HG02678 (cell line): ENCODE measurements around the gene SEC22A.

Experiments used
- ATAC-seq: cut with Tn5 transposase; IDR thresholded peaks from one replicate; pipeline ENCODE4 v1.9.1; 2021; ENCODE audit warnings: mild to moderate bottlenecking, moderate library complexity; ENCODE audit not compliant: unreplicated experiment

The SEC22A gene

DNA sequence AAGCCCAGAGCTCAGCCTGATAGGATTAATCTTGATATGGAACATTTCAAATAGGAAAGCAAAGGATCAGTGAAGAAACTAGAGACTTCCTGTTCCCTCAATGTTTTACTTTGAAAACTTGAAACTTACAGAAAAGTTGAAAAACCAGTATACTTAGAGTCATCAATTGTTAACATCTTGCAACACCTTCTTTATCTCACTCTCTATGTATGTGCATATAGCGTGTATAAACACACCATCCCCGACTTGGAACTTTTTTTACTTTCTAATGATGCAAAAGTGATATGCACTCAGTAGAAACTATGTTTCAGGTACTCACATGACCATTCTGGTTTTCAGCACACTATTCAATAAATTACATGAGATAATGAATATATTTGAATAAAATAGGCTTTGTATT lies 60.5 kb downstream of the SEC22A start:
- ATAC-seq, result no peak

DNA sequence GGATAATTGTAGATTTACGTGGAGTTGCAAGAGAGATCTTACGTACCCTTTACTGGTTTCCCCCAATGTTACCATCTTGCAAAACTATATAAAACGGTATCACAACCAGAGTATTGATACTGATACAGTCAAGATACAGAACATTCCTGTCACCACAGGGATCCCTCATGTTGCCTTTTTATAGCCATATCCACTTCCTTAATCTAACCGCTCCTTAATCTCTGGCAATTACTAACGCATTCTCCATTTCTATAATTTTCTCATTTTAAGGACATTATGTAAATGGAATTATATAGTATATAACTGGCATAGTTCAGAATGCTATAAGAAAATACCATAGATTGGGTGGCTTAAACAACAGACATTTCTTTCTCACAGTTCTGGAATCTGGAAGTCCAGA lies 61.1 kb downstream of the SEC22A start:
- no peak for ATAC-seq

DNA sequence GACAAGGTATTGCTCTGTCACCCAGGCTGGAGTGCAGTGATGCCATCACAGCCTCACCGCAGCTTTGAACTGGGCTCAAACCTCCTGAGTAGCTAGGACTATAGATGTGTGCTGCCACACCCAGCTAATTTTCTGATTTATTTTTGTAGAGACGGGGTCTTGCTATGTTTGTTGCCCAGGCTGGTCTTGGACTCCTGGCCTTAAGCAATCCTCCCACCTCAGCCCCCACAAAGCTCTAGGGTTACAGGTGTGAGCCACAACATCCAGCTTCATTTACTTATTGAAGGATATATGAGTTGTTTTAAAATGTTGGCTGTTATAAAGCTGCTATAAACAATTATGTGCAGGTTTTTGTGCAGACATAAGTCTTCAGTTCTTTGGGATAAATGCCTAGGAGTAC lies 62.2 kb downstream of the SEC22A start:
- no peak for ATAC-seq

DNA sequence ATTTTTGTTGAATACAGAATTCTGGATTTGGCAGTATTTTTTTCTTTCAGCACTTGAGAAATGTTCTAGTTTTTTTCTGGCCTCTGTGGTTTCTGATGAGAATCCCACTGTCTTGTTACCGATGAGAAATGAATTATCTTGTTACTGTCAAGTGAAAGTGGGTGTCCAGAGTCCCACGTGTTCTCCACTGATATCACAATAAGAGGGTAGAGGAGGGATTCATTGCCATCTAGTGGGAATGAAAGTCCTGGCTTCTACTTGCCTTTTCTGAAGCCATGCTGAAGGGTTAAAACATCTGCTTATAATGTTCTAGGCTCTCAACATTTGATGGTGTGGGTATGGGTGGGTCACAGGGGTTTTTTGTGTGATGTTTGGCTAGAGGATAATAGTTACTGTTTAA lies 66.1 kb downstream of the SEC22A start:
- ATAC-seq, result no peak

DNA sequence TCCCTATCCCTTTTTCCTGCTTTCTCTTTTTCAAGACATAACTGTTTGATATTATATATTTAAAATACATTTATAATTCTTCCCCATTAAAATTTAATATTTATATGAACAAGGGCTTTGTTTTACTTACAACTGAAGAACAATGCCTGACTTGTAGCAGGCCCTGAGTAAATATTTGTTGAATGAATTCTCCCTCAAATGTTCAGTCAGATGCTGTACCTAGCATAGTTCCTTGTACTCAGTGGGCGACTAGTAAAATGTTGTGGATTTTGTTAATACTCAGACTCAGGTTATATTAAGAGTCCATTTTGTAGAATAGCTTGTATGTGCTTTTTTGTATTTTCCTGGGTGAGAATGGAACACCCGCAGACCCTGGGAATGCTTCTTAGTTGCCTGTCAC lies 69.1 kb downstream of the SEC22A start:
- no peak for ATAC-seq

DNA sequence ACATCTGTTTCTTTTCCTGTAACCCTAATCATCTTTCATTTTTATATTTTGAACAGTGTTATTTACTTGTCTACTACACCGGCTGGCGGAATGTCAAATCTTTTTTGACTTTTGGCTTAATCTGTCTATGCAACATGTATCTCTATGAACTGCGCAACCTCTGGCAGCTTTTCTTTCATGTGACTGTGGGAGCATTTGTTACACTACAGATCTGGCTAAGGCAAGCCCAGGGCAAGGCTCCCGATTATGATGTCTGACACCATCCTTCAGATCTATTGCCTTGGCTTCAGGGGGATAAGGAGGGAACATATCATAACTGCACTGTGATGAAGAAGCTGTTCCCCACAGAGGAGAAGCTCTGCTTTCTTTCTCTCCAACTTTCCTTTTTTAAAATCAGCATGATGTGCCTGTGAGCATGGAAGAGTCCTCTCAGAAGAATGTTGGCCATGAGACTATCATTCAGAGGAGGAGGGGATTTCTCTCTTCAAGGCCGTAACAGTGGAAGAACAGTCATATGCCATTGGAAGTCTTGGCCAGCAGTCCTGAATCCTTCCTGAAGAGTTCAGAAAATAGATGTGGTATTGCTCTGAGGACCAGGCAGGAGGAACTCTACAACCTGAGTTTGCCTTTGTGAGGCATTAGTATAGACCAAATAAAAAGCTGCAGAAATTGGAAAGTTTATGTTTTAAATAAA lies 69.9 kb downstream of the SEC22A start:
- ATAC-seq, result no peak

DNA sequence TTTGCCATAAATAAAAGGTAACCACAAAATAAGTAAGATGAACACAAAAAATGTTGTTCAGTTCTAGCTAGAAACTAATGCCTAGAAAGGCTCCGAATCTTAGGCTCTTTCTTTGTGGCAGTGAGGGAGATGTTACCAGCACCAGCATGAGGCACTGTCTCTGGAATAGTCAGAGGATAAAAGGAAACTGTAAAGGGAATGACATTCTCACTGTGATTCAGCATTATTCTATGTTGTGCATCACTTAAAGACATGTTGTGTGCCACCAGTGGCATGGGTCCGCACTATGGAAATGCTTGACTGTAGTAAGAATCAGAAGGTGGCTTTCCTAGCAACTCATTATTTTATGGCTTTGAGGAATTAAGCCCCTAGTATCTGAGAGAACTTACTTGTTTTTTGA lies 70.8 kb downstream of the SEC22A start:
- no peak for ATAC-seq

DNA sequence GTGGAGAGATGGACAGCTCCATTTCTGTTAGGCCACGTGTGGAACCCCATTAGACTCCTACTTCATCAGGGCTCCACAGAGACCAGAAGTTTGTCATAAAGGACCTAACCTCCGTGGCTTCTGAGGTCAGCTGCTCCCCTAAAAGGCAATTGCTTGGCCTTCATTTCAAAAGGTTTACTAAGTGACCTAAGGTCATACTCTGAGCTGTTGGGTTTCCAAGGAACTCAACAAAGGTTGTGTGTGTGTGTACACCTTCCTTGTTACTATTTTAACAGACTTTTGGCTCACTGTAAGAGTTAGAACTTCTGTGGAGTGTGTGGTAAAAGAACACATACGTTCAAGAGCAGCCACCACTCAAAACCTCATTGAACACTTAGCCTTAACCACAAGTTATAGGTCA lies 73.9 kb downstream of the SEC22A start:
- ATAC-seq, result no peak

DNA sequence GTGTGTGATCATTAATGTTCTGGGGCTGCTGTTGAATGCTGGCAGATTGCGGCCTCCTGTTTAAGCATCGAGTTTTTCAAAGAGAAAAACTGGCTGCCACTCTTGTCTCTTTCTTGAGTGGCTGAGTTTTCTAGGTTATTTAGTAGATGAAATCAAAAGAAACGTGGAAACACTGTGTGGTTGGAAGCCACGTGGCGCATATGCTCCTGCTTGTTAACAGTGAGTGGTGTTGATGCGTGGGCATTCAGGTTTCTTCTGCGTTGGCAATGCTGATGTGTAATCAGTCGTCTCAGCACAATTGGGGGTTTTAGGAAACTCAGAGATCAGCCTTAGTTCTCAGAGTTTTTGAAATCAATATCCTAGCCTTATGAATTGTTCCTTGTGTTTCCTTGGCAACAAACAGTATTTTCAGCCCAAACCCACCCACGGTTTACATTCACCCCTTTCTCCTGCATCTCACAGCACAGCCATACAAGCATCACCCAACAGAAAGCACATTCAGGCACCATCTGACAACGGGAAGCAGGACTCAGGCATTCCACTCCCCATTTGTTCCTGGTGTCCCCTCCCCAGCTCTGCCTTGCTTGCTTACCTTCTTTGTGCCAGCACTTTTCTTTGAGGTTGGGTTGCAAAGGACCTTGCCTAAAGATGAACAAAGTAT lies 74.7 kb downstream of the SEC22A start:
- no peak for ATAC-seq

DNA sequence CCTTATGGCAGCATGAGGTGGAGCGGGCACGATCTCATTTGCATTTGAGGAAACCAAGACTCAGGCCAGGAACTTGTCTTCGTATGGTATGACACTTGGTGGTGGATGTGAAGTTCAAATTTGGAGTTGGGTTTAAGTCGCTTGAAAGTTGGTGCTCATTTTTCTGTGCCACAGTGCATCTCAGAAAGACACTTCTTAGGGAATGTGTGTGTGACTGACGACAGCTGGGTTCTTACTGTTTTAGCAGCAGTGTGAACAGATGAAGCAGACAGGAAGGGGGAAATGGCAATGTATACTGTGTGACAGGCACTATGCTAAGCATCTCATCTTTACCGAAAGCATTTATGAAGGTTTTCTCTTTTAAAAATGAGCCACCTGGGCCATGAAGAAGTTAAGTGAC lies 75.4 kb downstream of the SEC22A start:
- ATAC-seq, result no peak

DNA sequence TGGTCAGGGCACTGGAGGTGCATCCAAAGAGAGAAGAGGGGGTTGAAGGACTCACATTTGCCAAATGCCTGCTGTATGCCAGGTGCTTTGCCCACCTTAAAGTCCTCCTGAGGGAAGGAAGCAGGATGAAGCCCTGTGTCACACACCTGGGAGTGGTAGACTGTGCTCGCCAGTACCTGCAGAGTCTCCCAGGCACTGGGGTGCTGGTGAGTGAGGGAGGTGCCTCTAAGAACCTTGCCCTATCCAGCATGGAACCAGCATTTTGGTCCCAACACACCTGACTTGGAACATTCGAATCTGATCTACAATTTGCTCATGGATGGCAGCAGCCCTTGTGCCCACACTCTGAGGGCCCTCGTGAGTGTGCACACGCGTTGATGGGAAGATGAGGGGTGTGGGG lies 76.7 kb downstream of the SEC22A start:
- ATAC-seq, result no peak

DNA sequence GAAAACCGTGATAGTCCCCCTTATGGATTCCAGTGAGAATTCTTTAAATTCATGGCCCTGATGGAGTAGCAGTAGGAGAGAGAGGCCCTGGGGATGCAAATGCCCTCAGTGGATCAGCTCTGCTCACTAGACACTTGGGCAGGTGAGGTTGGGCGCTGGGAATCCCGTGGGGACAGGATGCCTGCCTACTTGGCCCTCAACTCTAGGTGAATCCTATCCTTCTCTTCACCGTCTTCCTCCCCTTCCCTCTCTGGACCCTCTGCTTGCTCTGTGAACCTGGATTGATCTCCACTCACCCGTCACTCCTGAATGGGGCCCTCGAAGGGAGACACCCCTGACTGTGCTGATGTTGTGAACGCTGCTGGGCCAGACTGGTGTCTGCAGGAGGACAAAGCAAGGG lies 77.4 kb downstream of the SEC22A start:
- no peak for ATAC-seq

DNA sequence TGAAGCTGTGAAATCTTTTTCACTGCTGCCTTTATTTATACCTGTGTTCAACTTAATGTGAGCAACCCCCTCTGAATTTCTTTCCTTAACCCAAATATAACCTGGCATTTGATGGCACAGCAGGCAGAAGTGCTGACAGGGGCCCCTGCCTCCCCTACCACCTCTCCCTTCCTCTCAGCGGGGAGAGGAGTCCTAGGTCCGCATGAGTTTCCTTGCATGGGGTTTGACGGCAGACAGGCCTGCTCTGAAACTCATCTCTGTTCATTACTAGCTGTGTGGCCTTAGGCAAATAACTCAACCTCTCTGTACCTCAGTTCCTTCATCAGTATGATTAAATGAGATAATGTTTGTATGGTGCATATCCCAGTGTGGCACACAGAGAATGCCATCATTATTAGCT lies 79.7 kb downstream of the SEC22A start:
- ATAC-seq, result no peak

DNA sequence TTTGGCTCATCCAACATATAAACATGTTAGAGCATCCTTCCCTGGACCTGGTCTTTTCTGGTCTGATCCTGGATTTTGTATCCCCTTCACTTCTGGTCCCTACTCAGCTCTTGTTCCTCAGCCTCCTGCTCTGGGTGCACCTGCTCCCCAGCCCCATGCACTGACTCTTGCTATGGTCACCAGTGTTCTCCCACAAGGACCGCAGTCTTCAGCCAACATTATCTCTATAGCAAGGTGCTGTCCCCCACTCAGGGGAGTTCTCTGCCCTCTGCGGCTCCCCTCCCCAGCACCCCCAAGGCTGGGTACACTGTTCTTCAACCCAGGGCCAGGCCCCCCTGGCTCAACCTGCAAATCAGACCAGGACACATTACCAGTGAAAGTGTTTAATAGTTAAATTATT lies 80.2 kb downstream of the SEC22A start:
- ATAC-seq, result no peak

DNA sequence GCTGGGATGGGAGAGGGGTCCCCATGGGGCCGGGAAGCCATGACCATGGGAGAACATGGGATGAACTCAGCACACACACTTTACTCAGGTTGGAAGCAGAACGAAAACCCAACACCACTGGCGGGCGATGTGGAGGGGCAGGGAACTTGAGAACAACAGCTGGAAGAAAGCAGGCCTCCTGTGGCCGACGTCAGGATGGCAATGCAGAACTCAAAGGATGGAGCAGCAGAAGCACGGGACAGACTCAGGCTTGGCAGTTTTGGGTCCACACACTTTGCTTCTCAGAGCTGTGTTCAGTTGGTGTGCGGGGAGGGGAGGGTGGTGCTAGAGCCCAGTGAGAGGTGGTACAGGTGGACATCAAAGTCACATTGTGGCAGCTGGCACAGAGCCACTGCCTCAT lies 80.7 kb downstream of the SEC22A start:
- ATAC-seq, result no peak

DNA sequence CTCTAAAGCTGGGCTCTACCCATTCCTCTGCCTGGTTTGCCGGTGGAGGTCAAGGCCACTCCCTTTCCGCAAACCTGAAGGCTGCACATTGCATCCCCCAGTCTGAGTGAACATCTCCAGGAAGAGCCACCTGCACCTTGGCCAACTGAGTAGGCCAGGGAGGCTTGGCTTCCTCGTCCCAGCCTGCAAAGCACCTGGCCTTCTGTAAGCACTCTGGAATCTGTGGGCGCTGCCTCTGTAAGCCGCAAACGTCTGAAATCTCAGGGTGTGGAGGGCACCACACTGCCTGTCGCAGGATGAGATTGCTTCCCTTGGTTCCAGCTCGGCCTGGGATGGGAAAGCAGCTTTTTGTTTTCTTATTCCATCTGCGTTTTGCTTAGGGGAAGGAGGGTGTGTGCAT lies 81.3 kb downstream of the SEC22A start:
- no peak for ATAC-seq

DNA sequence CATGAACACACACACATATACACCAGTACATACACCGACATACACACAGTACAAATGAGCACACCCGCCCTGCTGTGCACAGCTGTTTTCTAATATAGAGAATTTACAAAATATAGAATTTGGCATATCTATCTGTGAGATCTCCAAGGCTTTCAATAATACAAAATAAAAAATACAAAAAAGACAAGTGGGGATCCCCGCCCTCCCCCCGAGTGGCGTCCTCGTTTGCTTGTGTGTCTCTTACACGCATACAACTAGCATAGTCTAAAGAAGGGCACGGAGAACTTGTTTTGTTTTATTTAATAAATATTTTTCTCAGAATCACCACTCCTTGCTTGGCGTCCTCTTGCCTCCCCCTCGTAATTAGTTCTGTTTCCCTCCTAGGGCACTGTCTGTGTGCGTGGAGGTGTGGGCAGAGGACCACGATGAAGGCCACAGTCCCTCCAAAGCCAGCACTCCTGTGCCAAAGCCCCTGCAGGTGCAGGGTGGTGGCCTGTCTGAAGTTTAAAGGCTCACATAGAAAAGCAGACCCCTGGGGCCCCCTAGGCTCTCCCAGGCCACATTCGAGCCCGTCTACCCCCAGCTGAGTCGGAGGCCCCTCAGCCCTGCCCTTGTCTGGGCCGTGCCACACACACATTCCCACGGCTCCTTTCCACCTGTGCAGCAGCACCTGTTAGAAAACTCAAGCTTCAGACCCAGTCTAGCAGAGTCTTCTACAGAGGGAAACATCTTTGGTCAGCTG lies 82.1 kb downstream of the SEC22A start:
- no peak for ATAC-seq

DNA sequence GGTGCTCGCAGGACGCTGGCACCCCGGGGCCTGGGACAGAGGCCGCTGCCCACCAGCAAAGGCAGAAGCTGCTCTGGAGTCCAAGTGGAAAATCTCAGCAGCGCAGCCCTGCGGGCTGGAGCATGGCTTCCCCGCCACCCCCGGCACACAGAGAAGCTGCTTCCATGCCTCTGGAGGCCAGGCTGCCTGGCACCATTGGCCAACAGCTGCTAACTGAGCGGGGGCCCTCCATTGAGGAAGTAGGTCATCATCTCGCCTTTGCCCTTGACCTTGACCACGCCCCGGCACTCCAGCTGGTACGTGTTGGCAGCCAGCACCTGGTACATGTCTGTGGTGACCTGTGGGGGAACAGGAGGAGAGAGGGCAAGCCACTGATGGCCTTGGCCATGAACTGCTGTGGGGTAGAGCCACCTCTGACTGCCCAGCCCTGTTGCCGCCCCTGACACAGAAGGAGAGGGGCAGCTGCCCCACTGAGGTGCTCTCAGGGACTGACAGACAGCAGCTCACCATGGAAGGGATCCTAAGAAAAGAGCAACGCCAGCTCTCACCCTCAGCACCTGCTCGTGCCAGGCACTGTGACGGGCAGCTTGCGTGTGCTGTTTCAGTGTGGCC lies 82.8 kb downstream of the SEC22A start:
- no peak for ATAC-seq

DNA sequence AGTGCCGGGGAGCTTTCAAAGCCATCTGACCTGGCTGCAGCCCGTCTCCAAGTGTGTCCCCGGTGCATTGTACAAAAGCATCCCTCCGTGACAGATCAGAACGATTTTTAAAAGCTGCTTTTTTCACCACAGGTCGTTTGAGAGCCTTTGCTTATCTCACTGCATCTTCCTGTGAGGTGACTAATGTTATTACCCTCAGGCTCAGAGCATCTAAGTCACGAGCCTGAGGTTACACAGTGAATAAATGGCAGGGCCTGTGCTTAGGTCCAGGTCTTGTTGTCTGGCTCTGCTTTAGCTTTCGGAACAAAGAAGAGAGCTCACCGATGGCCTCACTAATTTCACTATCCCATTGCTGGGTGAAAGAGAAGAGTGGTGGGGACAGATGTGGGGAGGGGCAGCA lies 83.3 kb downstream of the SEC22A start:
- no peak for ATAC-seq

DNA sequence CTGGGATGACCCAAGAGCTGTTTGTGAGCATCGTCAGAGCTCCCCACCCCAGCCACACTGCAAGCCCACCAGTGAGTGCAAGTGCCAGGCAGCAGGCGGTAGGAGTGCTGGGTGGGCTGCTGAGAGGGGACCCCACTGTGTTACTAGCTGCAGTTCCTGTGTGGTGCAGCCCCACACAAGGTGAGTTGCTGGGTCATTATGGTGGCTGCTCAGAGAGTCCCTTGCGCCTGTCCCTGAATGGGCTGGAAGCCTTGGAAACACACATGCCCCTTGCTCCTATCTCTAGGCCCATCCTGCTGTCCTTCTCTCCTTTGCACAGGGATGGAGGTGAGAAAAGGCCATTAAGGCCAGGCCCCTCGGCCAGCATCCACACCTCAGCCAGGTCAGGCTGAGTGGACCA lies 83.7 kb downstream of the SEC22A start:
- no peak for ATAC-seq

DNA sequence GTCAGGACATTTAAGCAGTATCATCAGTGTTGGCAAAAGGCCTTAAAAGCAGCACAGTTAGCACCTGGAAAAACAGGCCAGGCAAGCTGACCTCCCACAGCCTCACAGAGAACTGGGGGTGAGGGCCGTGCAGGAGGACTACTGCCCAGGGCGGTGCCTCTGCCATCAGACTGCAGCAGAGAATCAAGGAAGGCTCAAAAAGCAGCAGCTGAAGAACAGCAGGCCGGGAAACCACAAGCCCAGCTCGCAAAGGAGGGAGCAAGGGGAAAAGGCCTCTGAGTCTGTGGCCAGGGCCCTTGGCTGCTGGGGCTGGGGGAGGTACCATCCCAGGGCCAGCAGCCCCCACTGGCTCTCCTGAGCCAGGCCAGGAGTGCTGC lies 84.2 kb downstream of the SEC22A start:
- ATAC-seq, result no peak
